CMK (cell line): ENCODE measurements around the gene SPAG9.
A peak's percentile ranks its signal among the peaks of the same experiment; 100 is the strongest.
"Not testable (repeated sequence)": the region's sequence is repeated elsewhere in the genome, so short reads cannot be mapped to it uniquely, and the experiment has no call there.

Experiments used
- DNase-seq: peaks from one replicate; pipeline ENCODE4 v3.0.0-alpha.2; 2010; ENCODE audit warnings: low read depth

Gene SPAG9

GRCh38 chr17:51142597-51142996 is 21.9 kb upstream of the SPAG9 start:
- DNase-seq: no peak

GRCh38 chr17:51135956-51136355 is 15.3 kb upstream of the SPAG9 start:
- no peak for DNase-seq

- no peak for DNase-seq
Observed at GRCh38 chr17:51133365-51133764, 12.7 kb upstream of the SPAG9 start.

GRCh38 chr17:51132964-51133319 is 12.3 kb upstream of the SPAG9 start:
- no peak for DNase-seq

- no peak for DNase-seq
Observed at GRCh38 chr17:51128076-51128475, 7.4 kb upstream of the SPAG9 start.

GRCh38 chr17:51124640-51125503 is 4.2 kb upstream of the SPAG9 start:
- DNase-seq: no peak

- DNase-seq: not testable (repeated sequence)
Observed at GRCh38 chr17:51122473-51123115, 1.9 kb upstream of the SPAG9 start.

- peak; percentile 85 for DNase-seq
Observed at GRCh38 chr17:51121620-51122472, 1.2 kb upstream of the SPAG9 start.

- no peak for DNase-seq
Observed at GRCh38 chr17:51120357-51120738, 320 bp downstream of the SPAG9 start.

GRCh38 chr17:51119415-51120356 is 982 bp downstream of the SPAG9 start:
- no peak for DNase-seq

- no peak for DNase-seq
Observed at GRCh38 chr17:51118330-51119195, 2.1 kb downstream of the SPAG9 start.

GRCh38 chr17:51115179-51115578 is 5.5 kb downstream of the SPAG9 start:
- no peak for DNase-seq

GRCh38 chr17:51112303-51113222 is 8.1 kb downstream of the SPAG9 start:
- DNase-seq: not testable (repeated sequence)

- DNase-seq: no peak
Observed at GRCh38 chr17:51107778-51108177, 12.9 kb downstream of the SPAG9 start.

GRCh38 chr17:51103451-51103850 is 17.2 kb downstream of the SPAG9 start:
- no peak for DNase-seq

- DNase-seq: no peak
Observed at GRCh38 chr17:51103050-51103449, 17.6 kb downstream of the SPAG9 start.

GRCh38 chr17:51097708-51098446 is 22.8 kb downstream of the SPAG9 start:
- no peak for DNase-seq

- DNase-seq: no peak
Observed at GRCh38 chr17:51091635-51092034, 29.0 kb downstream of the SPAG9 start.

GRCh38 chr17:51088868-51089267 is 31.8 kb downstream of the SPAG9 start:
- DNase-seq: not testable (repeated sequence)
